Neural progenitor cell (in vitro differentiated cells): Measurements from ENCODE around the gene EVPLL.

Experiments used
- EZH2 ChIP-seq: fragments of 200-600 bp; sonication (generic); IDR thresholded peaks from 2 replicates; pipeline ENCODE4 v1.6.1; 2017; ENCODE audit warnings: antibody characterized with exemption, mild to moderate bottlenecking, moderate library complexity
- EZH2phosphoT487 ChIP-seq: fragments of 200-600 bp; sonication (generic); IDR thresholded peaks from 2 replicates; pipeline ENCODE4 v1.6.1; 2017; ENCODE audit warnings: antibody characterized with exemption

GRCh38 chr17:18381953-18382245 is 4.3 kb downstream of the EVPLL start:
- TF ChIP-seq EZH2phosphoT487: no peak
- TF ChIP-seq EZH2: no peak
